H1 (cell line): ENCODE measurements around the gene TCF4. TPM values are rescaled to one million over a fixed set of nuclear protein-coding genes. Genes with fewer than 3 reads are reported as not detected.

Experiments
- CTCF ChIA-PET: fragments of 300-600 bp; sonication (Branson Sonifier 250); formaldehyde crosslinking; loops from one replicate; lab custom pipeline; 2021; ENCODE audit not compliant: partially characterized antibody; lab: Charles Lee
- POLR2A ChIA-PET: fragments of 300-600 bp; sonication (Branson Sonifier 250); formaldehyde crosslinking; loops from one replicate; lab custom pipeline; 2021; ENCODE audit warnings: inconsistent platforms; ENCODE audit not compliant: partially characterized antibody; lab: Charles Lee
- DNase-seq, 2 experiments: peaks; one replicate each; pipeline versions ENCODE4 v3.0.0 to v3.0.0-alpha.2; 2010 to 2022; ENCODE audit warnings: low spot score in 2 of 2, low read depth in 1 of 2, mixed read lengths in 1 of 2
- FAIRE-seq: peaks from 2 replicates; lab custom pipeline; 2011; peaks lifted over from hg19 to GRCh38; lab: Jason Lieb, UNC
- H2AFZ ChIP-seq: 2 replicates; pipeline ENCODE4 v1.8.1; 2012; ENCODE audit warnings: low read length, inconsistent platforms
- H2AK5ac ChIP-seq: 2 replicates; pipeline ENCODE4 v1.6.1; 2013; ENCODE audit warnings: low read depth, low read length
- H2BK120ac ChIP-seq: replicated peaks from 2 replicates; pipeline ENCODE3; 2013; ENCODE audit warnings: low read depth, low read length, inconsistent platforms
- H2BK12ac ChIP-seq: 2 replicates; pipeline ENCODE4 v1.6.1; 2013; ENCODE audit warnings: low read depth, low read length
- H2BK15ac ChIP-seq: 2 replicates; pipeline ENCODE4 v1.6.1; 2013; ENCODE audit warnings: low read length
- H2BK20ac ChIP-seq: 2 replicates; pipeline ENCODE4 v1.6.1; 2013; ENCODE audit warnings: low read length
- H2BK5ac ChIP-seq: 2 replicates; pipeline ENCODE4 v1.6.1; 2013; ENCODE audit warnings: low read depth, low read length
- H3K14ac ChIP-seq: 2 replicates; pipeline ENCODE4 v1.6.1; 2013; ENCODE audit warnings: inconsistent platforms; ENCODE audit not compliant: insufficient read length
- H3K18ac ChIP-seq: 2 replicates; pipeline ENCODE4 v1.6.1; 2013; ENCODE audit warnings: low read length; ENCODE audit errors: extremely low read depth
- H3K23ac ChIP-seq: 2 replicates; pipeline ENCODE4 v1.6.1; 2013; ENCODE audit warnings: inconsistent platforms; ENCODE audit not compliant: insufficient read length
- H3K23me2 ChIP-seq: 2 replicates; pipeline ENCODE4 v1.6.1; 2013; ENCODE audit warnings: low read depth, low read length
- H3K27ac ChIP-seq: 2 replicates; pipeline ENCODE4 v1.6.1; 2011; ENCODE audit warnings: low read depth, low read length, inconsistent platforms
- H3K27me3 ChIP-seq, 4 experiments: replicated peaks in 1 of 4; 1 replicate in 1 of 4; 2 replicates in 3 of 4; pipeline versions ENCODE4 v1.6.1 to v1.8.1; 2011 to 2013; ENCODE audit warnings: low read length in 3 of 4, mild to moderate bottlenecking in 3 of 4, inconsistent platforms in 2 of 4, mixed read lengths in 2 of 4, moderate library complexity in 1 of 4; ENCODE audit not compliant: control insufficient read depth in 3 of 4, insufficient read depth in 3 of 4; ENCODE audit errors: extremely low read depth in 1 of 4
- H3K36me3 ChIP-seq, 4 experiments: 2 replicates each; pipeline versions ENCODE4 v1.6.1 to v1.8.1; 2011 to 2013; ENCODE audit warnings: mild to moderate bottlenecking in 4 of 4, low read length in 3 of 4, moderate library complexity in 2 of 4, control low read depth in 1 of 4, inconsistent platforms in 1 of 4; ENCODE audit not compliant: insufficient read depth in 4 of 4, control insufficient read depth in 2 of 4
- H3K4ac ChIP-seq: replicated peaks from 2 replicates; pipeline ENCODE3; 2013; ENCODE audit warnings: low read length, low read depth, mixed read lengths, inconsistent platforms; ENCODE audit not compliant: insufficient read length
- H3K4me1 ChIP-seq, 4 experiments: replicated peaks in 1 of 4; 1 replicate in 1 of 4; 2 replicates in 3 of 4; pipeline versions ENCODE4 v1.6.1 to v1.8.1; 2011 to 2013; ENCODE audit warnings: low read length in 3 of 4, inconsistent platforms in 2 of 4, mixed read lengths in 1 of 4; ENCODE audit not compliant: insufficient read depth in 4 of 4, control insufficient read depth in 3 of 4
- H3K4me2 ChIP-seq, 2 experiments: 2 replicates each; pipeline versions ENCODE4 v1.6.1 to v1.8.1; 2011 to 2013; ENCODE audit warnings: low read depth in 2 of 2, low read length in 2 of 2, control low read depth in 1 of 2, inconsistent platforms in 1 of 2, mild to moderate bottlenecking in 1 of 2; ENCODE audit not compliant: insufficient read depth in 1 of 2
- H3K4me3 ChIP-seq, 4 experiments: fragments of 200-600, 300-600 bp in 1 of 4; sonication (generic), shearing (Covaris generic), sonication (Bioruptor Twin) in 1 of 4; 2 replicates each; pipeline versions ENCODE4 v1.5.1 to v1.8.1; 2011 to 2016; ENCODE audit warnings: low read length in 4 of 4, low read depth in 3 of 4, control low read depth in 2 of 4, inconsistent platforms in 2 of 4, mild to moderate bottlenecking in 2 of 4, mixed read lengths in 1 of 4, moderate library complexity in 1 of 4; ENCODE audit not compliant: insufficient read depth in 2 of 4; ENCODE audit errors: extremely low read depth in 1 of 4
- H3K56ac ChIP-seq: replicated peaks from 2 replicates; pipeline ENCODE3; 2013; ENCODE audit warnings: low read depth, mild to moderate bottlenecking, mixed read lengths, low read length, inconsistent platforms; ENCODE audit not compliant: insufficient read length
- H3K79me1 ChIP-seq: 2 replicates; pipeline ENCODE4 v1.6.1; 2013; ENCODE audit warnings: low read depth, low read length, control low read depth
- H3K79me2 ChIP-seq, 2 experiments: 2 replicates each; pipeline versions ENCODE4 v1.6.1 to v1.8.1; 2012 to 2013; ENCODE audit warnings: low read length in 2 of 2, mild to moderate bottlenecking in 2 of 2, inconsistent platforms in 1 of 2; ENCODE audit not compliant: insufficient read depth in 2 of 2, control insufficient read depth in 1 of 2
- H3K9ac ChIP-seq, 4 experiments: replicated peaks in 1 of 4; 1 replicate in 1 of 4; 2 replicates in 3 of 4; pipeline versions ENCODE4 v1.6.1 to v1.8.1; 2011 to 2013; ENCODE audit warnings: low read depth in 3 of 4, low read length in 3 of 4, control low read depth in 2 of 4, mild to moderate bottlenecking in 2 of 4, moderate library complexity in 2 of 4, inconsistent platforms in 1 of 4; ENCODE audit errors: extremely low read depth in 1 of 4
- H3K9me3 ChIP-seq, 2 experiments: 2 replicates each; pipeline versions ENCODE4 v1.6.1 to v1.8.1; 2012 to 2013; ENCODE audit warnings: mild to moderate bottlenecking in 2 of 2, moderate library complexity in 2 of 2, control low read depth in 1 of 2, inconsistent platforms in 1 of 2, low read depth in 1 of 2, low read length in 1 of 2, mixed read lengths in 1 of 2; ENCODE audit not compliant: insufficient read depth in 2 of 2
- H4K20me1 ChIP-seq, 2 experiments: replicated peaks in 1 of 2; 2 replicates each; pipeline versions ENCODE3 to v1.8.1; 2011 to 2013; ENCODE audit warnings: inconsistent platforms in 2 of 2, low read length in 2 of 2, mild to moderate bottlenecking in 1 of 2; ENCODE audit not compliant: insufficient read depth in 2 of 2, control insufficient read depth in 1 of 2
- H4K5ac ChIP-seq: 2 replicates; pipeline ENCODE4 v1.6.1; 2013; ENCODE audit warnings: low read length, low read depth, mixed read lengths, inconsistent platforms; ENCODE audit not compliant: insufficient read length
- H4K8ac ChIP-seq: 2 replicates; pipeline ENCODE4 v1.8.0; 2013; ENCODE audit warnings: mild to moderate bottlenecking, moderate library complexity, low read length, inconsistent platforms; ENCODE audit not compliant: insufficient read depth; ENCODE audit errors: extremely low read depth
- H4K91ac ChIP-seq: replicated peaks from 2 replicates; pipeline ENCODE3; 2013; ENCODE audit warnings: low read length, mixed read lengths, inconsistent platforms; ENCODE audit not compliant: insufficient read length
- ASH2L ChIP-seq: fragments of 200-600, 300-600 bp; sonication (generic); IDR thresholded peaks from one replicate; pipeline ENCODE4 v1.7.1; 2017; ENCODE audit warnings: low read length
- CHD2 ChIP-seq: IDR thresholded peaks from 2 replicates; pipeline ENCODE4 v1.6.1; 2012; ENCODE audit warnings: low read length, improper control_type of control experiment
- FOSL1 ChIP-seq: IDR thresholded peaks from 2 replicates; pipeline ENCODE4 v1.6.1; 2011; ENCODE audit warnings: mild to moderate bottlenecking, low read depth, low read length, moderate library complexity; ENCODE audit not compliant: insufficient read depth
- JUND ChIP-seq: IDR thresholded peaks from 2 replicates; pipeline ENCODE4 v1.6.1; 2011; ENCODE audit warnings: mild to moderate bottlenecking, improper control_type of control experiment, low read length
- MAX ChIP-seq: IDR thresholded peaks from 2 replicates; pipeline ENCODE4 v1.6.1; 2012; ENCODE audit warnings: inconsistent platforms
- RAD21 ChIP-seq, 2 experiments: IDR thresholded peaks in 1 of 2; conservative IDR thresholded peaks in 1 of 2; 2 replicates each; pipeline ENCODE4 v1.6.1; 2011; ENCODE audit warnings: low read depth in 2 of 2, low read length in 2 of 2, improper control_type of control experiment in 1 of 2, inconsistent platforms in 1 of 2, mild to moderate bottlenecking in 1 of 2, moderate library complexity in 1 of 2
- SP1 ChIP-seq: IDR thresholded peaks from 2 replicates; pipeline ENCODE4 v1.6.1; 2011; ENCODE audit warnings: low read depth, low read length
- SRF ChIP-seq: IDR thresholded peaks from 2 replicates; pipeline ENCODE4 v1.6.1; 2011; ENCODE audit warnings: mild to moderate bottlenecking, low read depth, low read length, moderate library complexity
- TBP ChIP-seq: IDR thresholded peaks from 2 replicates; pipeline ENCODE4 v1.6.1; 2011; ENCODE audit warnings: low read depth, low read length, improper control_type of control experiment
- WGBS, 2 experiments: shearing (Covaris generic) in 1 of 2; methylation state at CpG; one replicate each; pipeline versions ENCODE4 v1.1.6 to v1.1.7; 2013 to 2015; ENCODE audit warnings: low lambda C conversion rate in 2 of 2, mixed read lengths in 2 of 2, inconsistent platforms in 1 of 2, low coverage in 1 of 2, missing lambda C conversion rate in 1 of 2; ENCODE audit not compliant: insufficient replicate concordance in 2 of 2, insufficient coverage in 1 of 2, insufficient read length in 1 of 2; ENCODE audit errors: extremely low coverage in 1 of 2, missing lambda C conversion rate in 1 of 2; 5-methylcytosine and 5-hydroxymethylcytosine counted together
- polyA plus RNA-seq, 7 experiments: library from polyadenylated mRNA; depleted of rRNA in 3 of 7; stranded (reverse) in 5 of 7; unstranded in 2 of 7; fragments of >200 nt in 5 of 7; fragments of 200-250 nt in 2 of 7; gene quantifications; 1 replicate in 5 of 7; 2 replicates in 1 of 7; 4 replicates in 1 of 7; pipeline versions ENCODE4 v1.2.1 to v1.2.3, GENCODE V29; 2011 to 2013; ENCODE audit warnings: missing spikeins in 2 of 7, mixed read lengths in 2 of 7
- total RNA-seq: library from RNA; stranded (reverse); fragmentation: NEBNext Ultra II Directional; extraction: Animal tissue kit (Norgen Biotek cat#: 25700); gene quantifications from 2 replicates; pipeline ENCODE4 v1.2.1, GENCODE V29; 2021

Gene TCF4
- total and polyA plus RNA-seq, 2 of the 8 experiments (the other 6 are each of a cell fraction or from before 2014, with no cell fraction given): 59.3 to 118 TPM

- H3K56ac ChIP-seq: no peak overlapping the region
- H4K5ac ChIP-seq: no peak overlapping the region
- no peak overlapping the region for H2AFZ ChIP-seq
- peaks cover 8% of the 10 kb centered on the region for H3K79me1 ChIP-seq
- FAIRE-seq: no peak
- no peak overlapping the region for H3K4me3 ChIP-seq
- no peak overlapping the region for H4K8ac ChIP-seq
- peaks cover 0 to 1% of the 10 kb centered on the region in 2 experiments for H4K20me1 ChIP-seq
- H3K4me2 ChIP-seq: no peak overlapping the region
- 86% methylated on average over 1 of the region's 1 CpG; no CpG with 5 or more reads in 1 of the 2 experiments for WGBS, 2 experiments
- CTCF ChIA-PET: no interaction called here
- no peak overlapping the region for H2BK20ac ChIP-seq
- H2BK12ac ChIP-seq: no peak overlapping the region
- H3K27me3 ChIP-seq: no peaks in the 10 kb centered on the region
- H3K9me3 ChIP-seq: no peaks in the 10 kb centered on the region
- POLR2A ChIA-PET: no interaction called here
- no peak overlapping the region for H2BK5ac ChIP-seq
- H3K27ac ChIP-seq: no peak overlapping the region
- H3K18ac ChIP-seq: no peak overlapping the region
- TF ChIP-seq JUND: no peak
- no peak for TF ChIP-seq CHD2
- no peak for TF ChIP-seq MAX
- no peak for TF ChIP-seq RAD21 (IDR thresholded peaks at IDR 0.05 in 1 of 2, conservative IDR thresholded peaks at IDR 0.05 in 1 of 2; ENCODE audit: low read depth in 2 of 2, low read length in 2 of 2)
- TF ChIP-seq ASH2L: no peak
- TF ChIP-seq FOSL1: no peak
- TF ChIP-seq SRF: no peak
- no peak for TF ChIP-seq TBP
- TF ChIP-seq SP1: no peak
- no peak overlapping the region for H3K14ac ChIP-seq
- peaks cover 0 to 7% (median 7%) of the 10 kb centered on the region in 4 experiments; a peak in 4 of 7 replicates for H3K4me1 ChIP-seq
- no peak overlapping the region for H3K9ac ChIP-seq
- no peak overlapping the region for H3K4ac ChIP-seq
- H2BK120ac ChIP-seq: no peak overlapping the region
- H3K36me3 ChIP-seq: no peaks in the 10 kb centered on the region
- no peaks in the 10 kb centered on the region for H3K23me2 ChIP-seq
- H2BK15ac ChIP-seq: no peak overlapping the region
- no peak for DNase-seq
- H3K23ac ChIP-seq: no peak overlapping the region
- H3K79me2 ChIP-seq: peaks cover 0 to 91% of the 10 kb centered on the region in 2 experiments; a peak in 2 of 4 replicates
- no peak overlapping the region for H4K91ac ChIP-seq
- no peak overlapping the region for H2AK5ac ChIP-seq
Measured at GRCh38 chr18:55475916-55476315, 112.1 kb downstream of the TCF4 start.
